T-cell (primary cell): Measurements from ENCODE around the gene MIA2. TPM values are rescaled to one million over a fixed set of nuclear protein-coding genes. Genes with fewer than 3 reads are reported as not detected.
"Not testable (repeated sequence)": the region's sequence is repeated elsewhere in the genome, so short reads cannot be mapped to it uniquely, and the experiment has no call there.

ENCODE experiments used
- ATAC-seq, 4 experiments: fragments of 200-7000 bp in 3 of 4; fragments of 150-1000 bp in 1 of 4; cut with Tn5 transposase; replicated peaks in 1 of 4; 1 replicate in 3 of 4; 2 replicates in 1 of 4; pipeline ENCODE4 v1.10.0; 2021; ENCODE audit warnings: moderate library complexity in 3 of 4, mild to moderate bottlenecking in 2 of 4, moderate number of reproducible peaks in 1 of 4
- CTCF ChIA-PET, 2 donors: fragments of 300-600 bp; sonication (Branson Sonifier 250); formaldehyde crosslinking; loops; one replicate each; lab custom pipeline; 2022; ENCODE audit warnings: antibody characterized with exemption in 2 of 2; lab: Charles Lee
- POLR2A ChIA-PET, 2 donors: fragments of 300-600 bp; sonication (Branson Sonifier 250); formaldehyde crosslinking; loops; one replicate each; lab custom pipeline; 2022; ENCODE audit warnings: antibody characterized with exemption in 2 of 2; lab: Charles Lee
- DNase-seq, 35 experiments: peaks; one replicate each; pipeline versions ENCODE4 v3.0.0 to v3.0.0-alpha.2; 2013 to 2023
- H3K27ac ChIP-seq: one replicate; pipeline ENCODE4 v1.5.1; 2013; ENCODE audit warnings: low read length
- H3K27me3 ChIP-seq, 2 experiments: replicated peaks in 1 of 2; 1 replicate in 1 of 2; 2 replicates in 1 of 2; pipeline versions ENCODE4 v1.6.1 to v1.7.0; 2013; ENCODE audit warnings: low read length in 1 of 2, mixed read lengths in 1 of 2; ENCODE audit not compliant: control insufficient read depth in 2 of 2, insufficient read depth in 2 of 2; ENCODE audit errors: extremely low read depth in 1 of 2
- H3K36me3 ChIP-seq, 2 donors: 1 replicate in 1 of 2; 2 replicates in 1 of 2; pipeline versions ENCODE4 v1.6.1 to v1.7.0; 2013; ENCODE audit warnings: low read length in 1 of 2; ENCODE audit not compliant: control insufficient read depth in 2 of 2, insufficient read depth in 1 of 2; ENCODE audit errors: extremely low read depth in 1 of 2
- H3K4me1 ChIP-seq, 2 experiments: 1 replicate in 1 of 2; 2 replicates in 1 of 2; pipeline versions ENCODE4 v1.6.1 to v1.7.0; 2013; ENCODE audit warnings: low read length in 2 of 2, mixed read lengths in 1 of 2; ENCODE audit not compliant: insufficient read depth in 2 of 2, control insufficient read depth in 1 of 2; ENCODE audit errors: extremely low read depth in 1 of 2
- H3K4me3 ChIP-seq, 2 donors: 1 replicate in 1 of 2; 2 replicates in 1 of 2; pipeline versions ENCODE4 v1.5.1 to v1.7.0; 2013; ENCODE audit warnings: mild to moderate bottlenecking in 2 of 2, low read length in 1 of 2, moderate library complexity in 1 of 2; ENCODE audit not compliant: control insufficient read depth in 1 of 2; ENCODE audit errors: extremely low read depth in 1 of 2
- H3K9me3 ChIP-seq: 2 replicates; pipeline ENCODE4 v1.7.0; 2013
- H3K27ac Mint-ChIP-seq, 2 donors: one replicate each; pipeline ENCODE4 v1.8.0; 2020 to 2021; ENCODE audit warnings: mild to moderate bottlenecking in 2 of 2, mixed read lengths in 2 of 2
- H3K27me3 Mint-ChIP-seq, 2 donors: one replicate each; pipeline ENCODE4 v1.8.0; 2021 to 2022; ENCODE audit warnings: mixed read lengths in 2 of 2
- H3K36me3 Mint-ChIP-seq: one replicate; pipeline ENCODE4 v1.8.0; 2021; ENCODE audit warnings: mixed read lengths
- H3K4me1 Mint-ChIP-seq, 3 donors: one replicate each; pipeline ENCODE4 v1.8.0; 2020 to 2022; ENCODE audit warnings: mixed read lengths in 3 of 3, mild to moderate bottlenecking in 1 of 3
- H3K4me3 Mint-ChIP-seq, 3 donors: one replicate each; pipeline ENCODE4 v1.8.0; 2020 to 2022; ENCODE audit warnings: mild to moderate bottlenecking in 3 of 3, mixed read lengths in 3 of 3, moderate library complexity in 3 of 3
- H3K9me3 Mint-ChIP-seq, 3 donors: one replicate each; pipeline ENCODE4 v1.8.0; 2020 to 2022; ENCODE audit warnings: mixed read lengths in 3 of 3
- WGBS: methylation state at CpG from one replicate; pipeline ENCODE4 v1.1.5; 2013; ENCODE audit warnings: missing lambda C conversion rate; ENCODE audit not compliant: insufficient coverage; 5-methylcytosine and 5-hydroxymethylcytosine counted together
- total RNA-seq, 35 experiments: library from RNA in 6 of 35; stranded (reverse) in 6 of 35; fragments of 120-200 nt in 1 of 35; gene quantifications; one replicate each; pipeline versions ENCODE4 v1.2.1 to v1.2.4 and lab custom pipeline; 2013 to 2026

Gene MIA2
- total RNA-seq, 5 donors from 2014 or later (not counting 1 experiment from before 2014, with no cell fraction given): 24.8 to 28.3 (median 25.5) TPM

- peaks cover 0 to 19% of the 10 kb centered on the region in 2 experiments for H3K4me1 ChIP-seq
- H3K27ac Mint-ChIP-seq, H3K36me3 ChIP-seq, H3K4me3 Mint-ChIP-seq, H3K9me3 Mint-ChIP-seq, H3K27me3 Mint-ChIP-seq, ATAC-seq, POLR2A ChIA-PET, H3K4me3 ChIP-seq, DNase-seq, H3K36me3 Mint-ChIP-seq, H3K27ac ChIP-seq, H3K27me3 ChIP-seq, H3K9me3 ChIP-seq: not testable (repeated sequence)
- peaks cover 6 to 23% (median 13%) of the 10 kb centered on the region in 3 donors for H3K4me1 Mint-ChIP-seq
- whole genome bisulfite sequencing: no CpG with 5 or more reads among the region's 5 CpGs
- CTCF ChIA-PET: interaction anchor here in 1 of 2 donors (0.7 kb wide), 1 partner anchor 189 kb away, joined by 3 read pairs; no protein-coding TSS in a partner anchor
These were observed 1.3 kb downstream of the MIA2 start for GRCh38 chr14:39234986-39235385.

DNA sequence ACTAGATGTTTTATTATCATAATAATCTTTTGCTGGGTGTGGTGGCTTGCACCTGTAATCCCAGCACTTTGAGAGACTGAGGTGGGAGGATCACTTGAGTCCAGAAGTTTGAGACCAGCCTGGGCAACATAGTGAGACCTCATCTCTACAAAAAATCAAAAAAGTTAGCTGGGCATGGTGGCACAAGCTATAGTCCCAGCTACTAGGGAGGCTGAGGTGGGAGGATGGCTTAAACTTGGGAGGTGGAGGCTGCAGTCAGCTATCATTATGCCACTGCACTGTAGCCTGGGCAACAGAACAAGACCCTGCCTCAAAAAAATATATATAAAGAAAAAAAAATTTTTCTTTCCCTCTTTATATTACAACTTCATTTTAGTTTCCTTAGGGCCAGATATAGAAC lies 1.8 kb downstream of the MIA2 start:
- H3K27me3 ChIP-seq, H3K4me3 Mint-ChIP-seq, H3K9me3 Mint-ChIP-seq, H3K4me3 ChIP-seq, H3K27ac Mint-ChIP-seq, POLR2A ChIA-PET, H3K36me3 ChIP-seq, H3K27ac ChIP-seq, DNase-seq, H3K27me3 Mint-ChIP-seq, H3K36me3 Mint-ChIP-seq, CTCF ChIA-PET, H3K9me3 ChIP-seq, ATAC-seq: not testable (repeated sequence)
- H3K4me1 ChIP-seq: peaks cover 0 to 15% of the 10 kb centered on the region in 2 experiments
- peaks cover 5 to 20% (median 13%) of the 10 kb centered on the region in 3 donors for H3K4me1 Mint-ChIP-seq

- H3K36me3 Mint-ChIP-seq: no peaks in the 10 kb centered on the region
- peaks cover 0 to 2% (median 0%) of the 10 kb centered on the region in 3 donors for H3K4me1 Mint-ChIP-seq
- no peak for DNase-seq
- Histone ChIP-seq H3K36me3 (no peaks in the 10 kb centered on the region), H3K27ac (no peak overlapping the region), H3K9me3 (no peaks in the 10 kb centered on the region), H3K4me1 (no peaks in the 10 kb centered on the region), H3K27me3 (no peaks in the 10 kb centered on the region), H3K4me3 (no peak overlapping the region)
- no peak overlapping the region for H3K4me3 Mint-ChIP-seq
- WGBS: no CpG with 5 or more reads among the region's 1 CpG
- no peaks in the 10 kb centered on the region for H3K9me3 Mint-ChIP-seq
- no peak for ATAC-seq
- ChIA-PET CTCF (no interaction called here), POLR2A (no interaction called here)
- no peaks in the 10 kb centered on the region for H3K27me3 Mint-ChIP-seq
- H3K27ac Mint-ChIP-seq: no peak overlapping the region
These were observed 7.1 kb downstream of the MIA2 start for GRCh38 chr14:39240769-39241168.

- POLR2A ChIA-PET: no interaction called here
- Histone ChIP-seq H3K27me3 (peaks cover 0 to 3% of the 10 kb centered on the region in 2 experiments), H3K9me3 (no peaks in the 10 kb centered on the region), H3K4me3 (no peak overlapping the region), H3K27ac (no peak overlapping the region), H3K36me3 (no peaks in the 10 kb centered on the region), H3K4me1 (no peaks in the 10 kb centered on the region)
- Mint-ChIP-seq H3K4me3 (no peak overlapping the region), H3K27ac (no peak overlapping the region), H3K9me3 (no peaks in the 10 kb centered on the region), H3K4me1 (peaks cover 0 to under 1% (median 0%) of the 10 kb centered on the region in 3 donors), H3K36me3 (no peaks in the 10 kb centered on the region), H3K27me3 (no peaks in the 10 kb centered on the region)
- no peak for ATAC-seq
- CTCF ChIA-PET: interaction anchor here in 1 of 2 donors (0.5 kb wide), 1 partner anchor 288 kb away, joined by 3 read pairs; no protein-coding TSS in a partner anchor
- no peak for DNase-seq
- WGBS: 100% methylated on average over 1 of the region's 1 CpG
These were observed 7.9 kb downstream of the MIA2 start for GRCh38 chr14:39241637-39242036.

DNA sequence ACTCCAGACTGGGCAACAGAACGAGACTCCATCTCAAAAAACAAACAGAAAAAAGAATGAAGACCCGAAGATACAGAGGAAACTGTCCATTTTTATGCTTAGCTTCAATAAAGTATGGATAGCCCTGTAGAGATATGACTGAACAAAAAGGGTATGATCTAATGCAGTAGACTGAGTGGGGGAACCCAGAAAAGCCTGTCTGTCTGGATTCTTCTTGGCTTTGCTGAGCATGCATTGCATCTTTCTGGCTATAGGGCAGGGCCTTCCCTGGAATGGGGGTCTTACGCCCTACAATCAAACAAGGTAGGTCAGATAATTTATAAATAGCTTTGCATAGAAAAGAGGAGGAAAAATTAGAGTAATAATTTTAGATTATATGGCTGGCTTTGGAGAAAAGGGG lies 10.1 kb downstream of the MIA2 start:
- Histone ChIP-seq H3K36me3 (no peaks in the 10 kb centered on the region), H3K9me3 (no peaks in the 10 kb centered on the region), H3K4me1 (no peaks in the 10 kb centered on the region), H3K4me3 (no peak overlapping the region), H3K27ac (no peak overlapping the region), H3K27me3 (peaks cover 0 to 6% of the 10 kb centered on the region in 2 experiments)
- H3K4me3 Mint-ChIP-seq: no peak overlapping the region
- ChIA-PET POLR2A (no interaction called here), CTCF (no interaction called here)
- no peaks in the 10 kb centered on the region for H3K9me3 Mint-ChIP-seq
- DNase-seq (no peak), ATAC-seq (no peak)
- WGBS: 100% methylated on average over 1 of the region's 3 CpGs
- no peaks in the 10 kb centered on the region for H3K4me1 Mint-ChIP-seq
- H3K27me3 Mint-ChIP-seq: peaks cover 3 to 5% of the 10 kb centered on the region in 2 donors
- no peak overlapping the region for H3K27ac Mint-ChIP-seq
- no peaks in the 10 kb centered on the region for H3K36me3 Mint-ChIP-seq

DNA sequence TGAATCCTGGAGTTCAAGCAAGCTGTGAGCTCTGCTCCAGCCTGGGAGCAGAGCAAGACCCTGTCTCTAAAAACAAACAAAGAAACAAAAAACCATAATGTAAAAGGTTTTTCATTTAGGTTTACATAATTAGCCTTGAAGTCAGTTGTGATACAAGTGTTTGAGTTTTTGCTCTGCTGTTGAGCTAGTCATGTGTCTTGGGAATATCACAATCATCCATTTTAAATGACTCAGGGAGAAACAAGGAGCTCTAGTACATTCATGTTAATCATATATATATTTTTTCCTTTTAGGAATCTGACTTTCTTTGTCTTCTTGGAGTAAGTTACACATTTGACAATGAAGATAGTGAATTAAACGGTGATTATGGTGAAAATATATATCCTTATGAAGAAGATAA lies 12.9 kb downstream of the MIA2 start:
- no peak overlapping the region for H3K4me3 ChIP-seq
- ATAC-seq (no peak), DNase-seq (no peak)
- Mint-ChIP-seq H3K36me3 (no peaks in the 10 kb centered on the region), H3K27me3 (peaks cover 5 to 7% of the 10 kb centered on the region in 2 donors), H3K9me3 (no peaks in the 10 kb centered on the region), H3K4me3 (no peak overlapping the region), H3K4me1 (no peaks in the 10 kb centered on the region), H3K27ac (no peak overlapping the region)
- POLR2A ChIA-PET: no interaction called here
- CTCF ChIA-PET: interaction anchor here in 1 of 2 donors (0.6 kb wide), 1 partner anchor 25 kb away, joined by 3 read pairs; no protein-coding TSS in a partner anchor
- H3K4me1 ChIP-seq: no peaks in the 10 kb centered on the region
- H3K27me3 ChIP-seq: peaks cover 0 to 10% of the 10 kb centered on the region in 2 experiments
- WGBS: no CpG with 5 or more reads among the region's 1 CpG
- no peak overlapping the region for H3K27ac ChIP-seq
- no peaks in the 10 kb centered on the region for H3K36me3 ChIP-seq
- no peaks in the 10 kb centered on the region for H3K9me3 ChIP-seq

GRCh38 chr14:39247256-39247655 lies 13.5 kb downstream of the MIA2 start:
- Histone ChIP-seq H3K4me3 (no peak overlapping the region), H3K36me3 (no peaks in the 10 kb centered on the region), H3K4me1 (no peaks in the 10 kb centered on the region), H3K27ac (no peak overlapping the region), H3K9me3 (no peaks in the 10 kb centered on the region), H3K27me3 (peaks cover 0 to 10% of the 10 kb centered on the region in 2 experiments)
- DNase-seq (no peak), ATAC-seq (no peak)
- 100% methylated on average over 1 of the region's 1 CpG for WGBS
- ChIA-PET POLR2A (no interaction called here), CTCF (interaction anchor here in 1 of 2 donors (0.6 kb wide), 1 partner anchor 25 kb away, joined by 3 read pairs; no protein-coding TSS in a partner anchor)
- Mint-ChIP-seq H3K36me3 (no peaks in the 10 kb centered on the region), H3K27ac (no peak overlapping the region), H3K9me3 (no peaks in the 10 kb centered on the region), H3K27me3 (peaks cover 5 to 7% of the 10 kb centered on the region in 2 donors), H3K4me1 (no peaks in the 10 kb centered on the region), H3K4me3 (no peak overlapping the region)
